ENCODE data around the gene DNAJC1. TPM values are rescaled to one million over a fixed set of nuclear protein-coding genes. Genes with fewer than 3 reads are reported as not detected.

Gene DNAJC1
- total and polyA plus RNA-seq, 10 of the 15 experiments (the other 5 are each of a cell fraction or from before 2014, with no cell fraction given): 2.5 to 39.3 (median 20.4) TPM

- Histone ChIP-seq H3K36me3 (ENCODE audit: control insufficient read depth in 2 of 2, insufficient read depth in 2 of 2, low read length in 1 of 2) (no peaks in the 10 kb centered on the region), H3K27me3 (replicated peaks in 1 of 2; ENCODE audit: control insufficient read depth in 2 of 2, insufficient read depth in 2 of 2, low read length in 1 of 2) (no peaks in the 10 kb centered on the region), H4K20me1 (ENCODE audit: control insufficient read depth, insufficient read depth) (no peaks in the 10 kb centered on the region), H3K4me3 (no peak overlapping the region), H3K9ac (ENCODE audit: control insufficient read depth, insufficient read depth, low read length) (no peak overlapping the region), H3K9me3 (replicated peaks; ENCODE audit: control insufficient read depth, insufficient read depth, low read length) (no peaks in the 10 kb centered on the region; the same call in 2 of the 3 replicates), H3K27ac (ENCODE audit: control insufficient read depth, insufficient read depth) (no peak overlapping the region), H3K4me1 (ENCODE audit: control insufficient read depth, insufficient read depth, low read length) (no peaks in the 10 kb centered on the region), H3K79me2 (ENCODE audit: control insufficient read depth, insufficient read depth, low read length) (no peaks in the 10 kb centered on the region), H2AFZ (ENCODE audit: control insufficient read depth, low read depth, low read length) (no peak overlapping the region), H3K4me2 (ENCODE audit: control insufficient read depth, insufficient read depth) (no peak overlapping the region)
- DNase-seq (ENCODE audit: low read depth, low spot score) (no peak), FAIRE-seq (no peak), ATAC-seq (no peak)
- ChIA-PET POLR2A (no interaction called here), CTCF (no interaction called here), SMC1A (ENCODE audit: uncharacterized antibody, unreplicated experiment) (interaction anchor here (0.6 kb wide), 1 partner anchor 19 kb away, joined by 3 read pairs; no protein-coding TSS in a partner anchor), RAD21 (ENCODE audit: unreplicated experiment) (interaction anchor here (1.1 kb wide), 1 partner anchor 145 kb away, joined by 4 read pairs; no protein-coding TSS in a partner anchor)
- BruUV-seq (replicated peaks): no TSS peak
- 100% methylated on average over 3 of the region's 3 CpGs for WGBS (ENCODE audit: insufficient coverage, insufficient replicate concordance, low lambda C conversion rate, missing lambda C conversion rate)
- in situ Hi-C loops (cut with MboI) (no loop called here), intact Hi-C loops (cut with micrococcal nuclease; ENCODE audit: unreplicated experiment) (no loop called here)
- TF ChIP-seq HSF1 (IDR thresholded peaks at IDR 0.05; ENCODE audit: low read depth, low read length): no peak
- no peak for TF ChIP-seq GATAD2B (conservative IDR thresholded peaks at IDR 0.05; ENCODE audit: low read depth)
- TF ChIP-seq SIX5 (IDR thresholded peaks at IDR 0.05; ENCODE audit: low read depth, low read length, severe bottlenecking): no peak
- no peak for TF ChIP-seq HCFC1 (IDR thresholded peaks at IDR 0.05; ENCODE audit: low read length)
Measured at GRCh38 chr10:21808550-21808949, 195.0 kb downstream of the DNAJC1 start.

DNA sequence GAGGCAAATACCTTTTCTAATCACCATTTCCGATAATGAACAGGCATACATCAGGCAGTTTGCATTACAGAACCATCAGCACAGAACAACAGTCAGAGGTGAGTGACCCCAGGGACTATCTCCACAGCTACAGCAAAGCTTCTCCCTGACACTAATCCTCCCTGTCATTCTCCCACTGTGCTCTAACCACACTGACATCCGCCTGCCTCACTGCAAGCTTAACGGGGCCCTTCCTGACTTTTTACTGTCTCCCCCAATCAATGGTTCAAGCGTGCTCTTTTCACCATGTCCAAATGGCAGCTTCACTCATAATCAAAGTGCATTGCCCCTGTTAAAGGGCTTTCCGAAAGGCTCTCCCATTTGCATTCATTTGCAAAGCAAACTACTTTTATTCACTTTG, 196.3 kb downstream of the DNAJC1 start:
- FAIRE-seq (no peak), ATAC-seq (no peak), DNase-seq (ENCODE audit: low read depth, low spot score) (no peak)
- no TSS peak for BruUV-seq (replicated peaks)
- Histone ChIP-seq H3K4me1 (ENCODE audit: control insufficient read depth, insufficient read depth, low read length) (no peaks in the 10 kb centered on the region), H2AFZ (ENCODE audit: control insufficient read depth, low read depth, low read length) (no peak overlapping the region), H3K9ac (ENCODE audit: control insufficient read depth, insufficient read depth, low read length) (no peak overlapping the region), H3K4me2 (ENCODE audit: control insufficient read depth, insufficient read depth) (no peak overlapping the region), H3K27ac (ENCODE audit: control insufficient read depth, insufficient read depth) (no peak overlapping the region), H3K36me3 (ENCODE audit: control insufficient read depth in 2 of 2, insufficient read depth in 2 of 2, low read length in 1 of 2) (no peaks in the 10 kb centered on the region), H4K20me1 (ENCODE audit: control insufficient read depth, insufficient read depth) (no peaks in the 10 kb centered on the region), H3K4me3 (no peak overlapping the region), H3K27me3 (replicated peaks in 1 of 2; ENCODE audit: control insufficient read depth in 2 of 2, insufficient read depth in 2 of 2, low read length in 1 of 2) (no peaks in the 10 kb centered on the region), H3K9me3 (replicated peaks; ENCODE audit: control insufficient read depth, insufficient read depth, low read length) (no peaks in the 10 kb centered on the region), H3K79me2 (ENCODE audit: control insufficient read depth, insufficient read depth, low read length) (no peaks in the 10 kb centered on the region)
- in situ Hi-C loops (cut with MboI): no loop called here
- RAD21 ChIA-PET (ENCODE audit: unreplicated experiment): interaction anchor here (1.1 kb wide), 1 partner anchor 146 kb away, joined by 4 read pairs; no protein-coding TSS in a partner anchor
- 96% methylated on average over 5 of the region's 5 CpGs for WGBS (ENCODE audit: insufficient coverage, insufficient replicate concordance, low lambda C conversion rate, missing lambda C conversion rate)
- intact Hi-C loops (cut with micrococcal nuclease; ENCODE audit: unreplicated experiment): no loop called here
- no peak for TF ChIP-seq RB1 (IDR thresholded peaks at IDR 0.05; ENCODE audit: borderline replicate concordance)
- TF ChIP-seq IRF4 (IDR thresholded peaks at IDR 0.05; ENCODE audit: low read depth, low read length): no peak
- TF ChIP-seq POU2F2 (IDR thresholded peaks at IDR 0.05; ENCODE audit: borderline replicate concordance, low read depth, low read length): no peak
- POLR2A ChIA-PET: no interaction called here
- SMC1A ChIA-PET (ENCODE audit: uncharacterized antibody, unreplicated experiment): interaction anchor here (0.9 to 1.2 kb wide), 2 partner anchors 10 to 126 kb away, joined by 3 to 4 read pairs; no protein-coding TSS in a partner anchor
- CTCF ChIA-PET: no interaction called here

All from GM12878 (cell line).